GM18858 (cell line): ENCODE data around the gene AFF3.
"Not testable (repeated sequence)": the region's sequence is repeated elsewhere in the genome, so short reads cannot be mapped to it uniquely, and the experiment has no call there.

Experiments
- ATAC-seq: cut with Tn5 transposase; IDR thresholded peaks from one replicate; pipeline ENCODE4 v1.9.1; 2021; ENCODE audit not compliant: unreplicated experiment

Gene AFF3

DNA sequence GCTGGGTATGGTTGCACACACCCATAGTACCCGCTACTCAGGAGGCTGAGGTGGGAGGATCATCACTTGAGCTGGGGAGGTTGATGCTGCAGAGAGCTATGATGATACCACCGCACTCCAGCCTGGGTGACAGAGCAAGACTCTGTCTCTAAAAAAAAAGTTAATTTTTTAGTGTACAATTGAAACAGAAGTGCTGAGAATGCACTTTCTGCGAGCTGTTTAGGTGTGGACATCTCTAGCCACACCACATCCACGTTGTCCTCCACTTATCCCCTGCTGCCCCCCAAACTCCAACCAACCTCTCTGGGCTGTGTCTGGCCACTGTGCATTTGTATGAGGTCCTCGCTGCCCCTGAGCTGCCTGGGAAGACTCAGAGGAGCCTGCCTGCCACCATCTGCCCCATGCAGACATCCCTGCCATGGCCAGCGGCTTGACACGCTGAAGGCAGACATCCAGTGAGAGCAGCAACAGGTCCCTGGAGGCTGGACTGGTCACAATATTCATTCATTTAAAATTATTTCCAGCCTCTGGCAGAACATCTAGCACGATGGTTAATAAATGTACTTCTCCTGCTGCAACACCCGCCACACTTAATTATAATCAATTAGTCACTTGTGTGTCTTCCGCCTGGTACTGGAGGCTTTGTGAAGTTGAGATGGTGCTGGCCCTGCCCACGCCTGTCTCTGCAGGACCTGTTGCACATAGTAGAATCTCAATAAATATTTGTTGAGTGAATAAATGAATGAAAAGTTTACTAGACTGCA is 3.7 kb upstream of the AFF3 start:
- ATAC-seq, result no peak

DNA sequence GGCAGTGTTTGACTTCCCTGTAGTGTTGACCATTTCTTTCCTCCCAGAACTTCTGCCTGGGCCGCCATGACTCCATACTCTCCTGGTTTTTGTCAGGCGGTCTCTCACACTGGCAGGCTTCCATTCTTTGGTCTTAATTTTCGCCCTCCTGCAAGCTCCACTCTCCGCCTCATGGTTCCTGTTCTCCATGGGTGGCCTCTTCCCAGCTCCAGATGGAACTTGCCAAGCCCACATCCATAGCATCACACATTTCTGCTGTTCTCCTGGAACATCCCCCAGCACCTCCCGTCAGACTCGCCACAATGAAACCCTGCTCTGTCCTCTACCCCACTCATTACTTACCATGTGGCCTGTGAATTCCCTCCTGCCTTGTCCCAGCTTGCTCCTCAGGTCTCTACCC is 896 bp upstream of the AFF3 start:
- no peak for ATAC-seq

DNA sequence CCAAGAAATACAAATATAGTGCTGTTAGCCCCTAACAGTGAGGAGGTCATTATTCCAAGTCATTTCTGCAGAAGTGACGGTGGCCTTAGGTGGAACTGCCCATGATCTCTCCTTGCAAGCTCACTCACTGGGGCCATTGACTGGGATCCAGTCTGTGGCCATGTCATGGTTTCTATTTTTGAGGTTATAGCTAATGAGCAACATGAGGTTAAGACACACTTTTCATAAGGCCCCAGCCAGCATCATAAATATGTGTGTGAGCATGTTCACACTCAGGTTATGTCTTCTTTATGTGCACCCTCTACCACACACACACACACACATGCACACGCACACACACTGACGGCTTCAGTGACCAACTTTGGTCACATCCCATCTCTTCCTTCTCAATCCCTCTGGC is 484 bp downstream of the AFF3 start:
- no peak for ATAC-seq

DNA sequence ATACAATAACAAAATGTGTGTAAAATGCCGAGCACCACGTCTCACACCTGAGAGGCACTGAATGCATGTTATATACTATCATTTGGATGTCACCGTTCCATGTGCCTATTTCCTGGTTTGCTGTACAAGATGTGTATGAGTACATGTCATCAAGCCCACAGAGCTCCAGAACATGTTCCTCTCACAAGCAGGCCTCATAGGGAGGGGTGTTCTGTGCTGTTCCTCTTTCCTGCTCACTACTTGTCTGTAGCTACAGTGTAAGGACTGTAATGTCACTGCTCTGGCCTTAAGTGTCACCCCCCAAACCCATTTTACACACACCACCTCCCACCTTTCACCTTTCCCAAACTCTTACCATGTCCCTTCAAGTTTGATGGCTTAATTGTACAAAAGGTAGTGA is 1.8 kb downstream of the AFF3 start:
- ATAC-seq, result no peak

DNA sequence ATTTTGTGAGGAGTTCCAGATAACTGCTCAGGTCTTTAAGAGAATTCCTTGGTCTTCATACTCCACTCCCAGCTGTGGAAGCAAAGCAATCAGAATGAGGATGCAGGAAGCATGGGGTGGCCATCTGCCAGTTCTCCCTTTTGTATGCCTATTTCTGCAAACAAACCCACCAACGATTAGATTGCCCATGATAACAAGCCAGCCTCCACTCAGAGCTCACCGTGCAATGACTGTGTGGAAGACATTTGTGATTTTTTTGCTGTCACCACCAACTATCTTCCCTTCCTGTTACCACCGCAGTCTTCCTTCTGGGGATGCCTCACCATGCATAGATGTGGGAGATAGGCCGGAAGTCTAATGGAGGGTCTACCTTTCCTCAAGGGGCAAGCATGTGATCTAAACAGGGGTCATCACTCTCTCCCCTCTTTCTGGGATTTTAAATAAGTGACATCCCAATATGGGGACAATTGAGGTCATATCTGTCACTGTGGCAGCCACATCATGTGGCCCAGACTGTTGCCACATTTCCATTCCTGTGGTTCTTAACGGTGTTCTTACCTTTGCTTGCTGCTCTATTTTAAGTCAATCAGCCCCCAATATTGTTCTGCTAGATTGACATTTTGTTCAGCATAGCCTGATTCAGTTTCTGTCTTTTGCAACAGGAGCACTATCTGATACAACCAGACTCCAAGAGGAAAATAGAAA is 4.4 kb downstream of the AFF3 start:
- no peak for ATAC-seq

DNA sequence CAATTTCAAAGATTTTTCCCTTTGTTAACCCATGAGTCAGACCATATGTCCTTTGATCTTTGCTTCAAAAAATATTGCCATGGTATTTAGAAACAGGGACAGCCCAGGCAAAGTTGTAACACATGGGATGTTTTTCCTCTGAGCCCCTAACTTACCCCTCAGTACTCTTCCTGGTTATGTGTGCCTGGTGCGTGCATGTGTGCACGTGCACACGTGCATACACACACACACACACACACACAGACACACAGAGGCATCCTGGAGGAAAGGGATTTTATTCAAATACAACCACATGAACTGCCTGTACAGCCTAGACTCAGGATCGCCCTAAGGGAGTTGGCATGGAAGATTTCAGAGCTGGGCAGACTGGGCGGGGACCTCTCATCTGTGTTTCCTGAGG is 5.1 kb downstream of the AFF3 start:
- no peak for ATAC-seq

DNA sequence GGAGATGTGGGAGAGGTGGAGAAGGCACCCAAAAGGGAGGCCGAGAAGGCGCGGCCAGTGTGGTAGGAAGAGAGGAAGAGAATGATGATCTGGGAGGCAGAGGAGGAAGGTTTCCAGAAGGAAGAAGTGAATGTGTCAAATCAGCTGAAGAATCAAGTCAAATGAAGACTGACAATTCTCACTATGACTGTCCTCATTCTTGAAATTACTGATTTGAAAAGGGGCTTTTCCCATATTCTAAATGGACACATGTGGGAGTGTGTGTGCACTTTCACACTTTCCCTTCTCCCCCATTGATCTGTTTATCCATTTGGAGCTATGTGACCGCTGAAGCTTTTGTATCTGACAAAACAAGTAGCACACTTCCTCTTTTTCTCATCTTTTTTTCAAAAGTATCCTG is 6.1 kb downstream of the AFF3 start:
- no peak for ATAC-seq

DNA sequence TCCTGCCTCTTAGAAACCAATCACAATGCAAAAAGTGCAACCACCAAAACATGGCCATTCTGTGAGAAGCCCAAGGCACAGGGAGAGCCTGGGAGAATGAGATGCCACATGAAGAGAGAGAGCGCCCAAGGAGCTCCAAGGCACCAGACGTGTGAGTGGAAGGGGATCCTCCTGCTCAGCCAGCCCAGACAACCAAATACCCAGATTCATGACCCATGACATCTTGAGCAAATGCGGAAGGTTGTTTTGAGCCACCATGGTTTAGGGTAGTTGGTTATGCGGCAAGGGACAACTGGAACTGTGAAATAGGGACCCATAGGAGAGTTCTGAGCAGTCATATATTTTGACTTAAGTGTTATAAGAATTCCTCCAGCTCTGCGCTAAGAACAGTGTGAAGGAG is 7.0 kb downstream of the AFF3 start:
- no peak for ATAC-seq

DNA sequence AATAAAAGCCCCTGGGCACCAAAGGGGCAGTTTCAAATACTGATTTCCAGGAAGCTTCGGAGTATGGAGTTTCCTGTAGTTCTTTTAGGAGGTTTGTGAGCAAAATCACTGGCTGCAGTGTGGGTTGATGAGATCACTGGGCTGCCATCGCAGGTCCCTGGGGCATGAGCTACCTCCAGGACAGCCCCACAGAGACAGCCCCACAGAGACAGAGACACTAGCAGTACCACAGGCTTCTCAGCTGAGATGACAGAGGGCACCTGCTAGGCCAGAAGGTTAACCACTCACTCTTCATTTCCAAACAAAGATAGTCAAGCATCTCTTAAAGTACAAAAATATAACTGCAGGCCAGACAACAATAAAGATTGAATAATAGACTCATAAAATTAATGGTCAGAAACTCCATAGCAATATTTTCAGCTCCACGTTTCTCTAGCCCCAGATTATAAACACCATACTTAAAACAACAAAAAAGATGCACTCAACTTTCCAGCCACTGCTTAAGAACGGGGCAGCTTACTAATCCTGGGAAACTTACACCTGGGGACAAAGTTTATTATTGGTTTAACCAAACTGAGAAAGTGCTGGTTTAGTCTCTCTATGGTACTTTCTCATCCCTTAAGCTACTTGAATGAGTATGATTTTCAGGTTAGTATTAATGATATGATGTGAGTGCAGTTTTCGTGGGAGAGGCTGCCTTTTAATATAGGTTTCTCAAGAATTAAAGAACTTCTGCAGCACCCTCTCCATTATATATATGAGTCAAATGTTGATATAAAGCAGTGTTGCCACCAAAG is 11.6 kb downstream of the AFF3 start:
- ATAC-seq, result no peak

DNA sequence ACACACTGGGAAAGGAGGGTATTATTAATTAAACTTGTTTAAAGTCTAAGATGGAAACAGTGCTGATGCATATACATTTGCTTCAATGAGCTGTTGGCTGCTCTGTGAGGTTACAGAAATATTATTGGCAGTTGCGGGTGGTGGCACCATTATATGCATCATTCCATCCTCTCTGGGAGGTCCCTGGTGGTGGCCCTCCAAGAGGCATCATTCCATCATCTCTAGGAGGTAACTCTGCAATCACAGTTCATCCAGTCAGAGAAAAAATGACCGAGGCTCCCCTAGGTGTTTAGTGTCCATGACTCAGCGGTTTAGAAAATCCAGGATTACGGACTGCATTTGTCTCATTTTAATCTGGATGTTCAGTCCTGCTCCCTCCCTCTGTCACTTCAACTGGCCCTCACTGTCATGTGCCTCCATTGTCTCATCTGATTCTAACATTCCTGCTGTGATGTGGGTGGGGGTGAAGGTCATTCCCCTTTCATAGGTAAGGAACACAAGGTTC is 15.4 kb downstream of the AFF3 start:
- ATAC-seq, result no peak

DNA sequence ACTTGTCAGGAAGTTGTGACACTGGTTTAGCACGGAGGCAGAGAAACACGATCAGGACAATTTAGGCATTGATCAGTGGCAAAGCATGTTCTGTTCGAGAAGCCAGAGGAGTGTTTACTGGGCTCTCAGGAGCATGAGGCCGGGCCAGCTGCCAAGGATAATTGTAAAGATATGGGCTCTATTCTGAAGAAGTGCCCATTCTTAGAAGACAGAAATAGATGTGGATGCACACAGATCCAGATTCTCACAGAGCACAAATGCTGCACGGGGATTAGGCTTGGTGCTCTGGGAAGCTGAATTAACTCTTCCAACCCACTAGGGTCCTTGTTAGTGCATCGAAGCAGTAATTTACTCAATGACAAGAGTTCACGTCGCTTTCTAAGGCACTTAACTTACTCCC is 16.2 kb downstream of the AFF3 start:
- no peak for ATAC-seq

DNA sequence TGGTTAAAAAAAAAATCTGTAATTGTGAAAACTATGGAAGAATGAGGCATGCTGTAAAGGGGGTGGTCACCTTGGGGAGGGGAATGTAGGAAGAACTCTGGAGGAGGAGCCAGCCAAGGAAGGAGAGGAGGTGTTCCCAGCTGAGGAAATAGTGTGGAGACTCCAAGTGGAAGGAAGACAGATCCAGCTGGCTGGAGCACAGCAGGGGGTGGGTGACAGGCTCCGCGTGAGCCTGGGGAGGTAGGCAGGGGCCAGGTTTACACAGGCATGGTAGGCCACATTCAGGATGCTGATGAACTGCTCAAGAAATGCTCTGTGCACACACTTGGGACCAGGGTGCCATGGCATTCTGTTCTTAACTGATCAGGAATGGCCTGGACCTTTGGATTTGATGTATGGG is 16.8 kb downstream of the AFF3 start:
- ATAC-seq, result no peak

DNA sequence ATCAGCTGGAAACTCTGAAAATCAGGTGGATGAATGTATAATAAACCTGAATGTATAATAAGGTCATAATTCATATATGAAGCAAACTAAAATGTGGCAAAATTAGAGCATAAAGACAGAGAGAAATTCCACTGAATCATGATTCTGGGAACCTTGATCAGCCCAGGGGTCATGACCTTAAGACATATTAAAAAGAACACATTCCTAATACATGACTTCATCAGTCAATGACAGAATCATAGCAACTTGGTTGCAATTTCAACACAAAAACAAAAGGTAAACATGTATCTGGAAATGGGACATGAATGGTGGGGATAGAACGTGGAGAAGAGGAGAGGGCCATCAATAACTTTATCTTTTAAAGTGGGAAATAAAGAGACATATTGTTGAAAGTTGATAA is 17.6 kb downstream of the AFF3 start:
- no peak for ATAC-seq

DNA sequence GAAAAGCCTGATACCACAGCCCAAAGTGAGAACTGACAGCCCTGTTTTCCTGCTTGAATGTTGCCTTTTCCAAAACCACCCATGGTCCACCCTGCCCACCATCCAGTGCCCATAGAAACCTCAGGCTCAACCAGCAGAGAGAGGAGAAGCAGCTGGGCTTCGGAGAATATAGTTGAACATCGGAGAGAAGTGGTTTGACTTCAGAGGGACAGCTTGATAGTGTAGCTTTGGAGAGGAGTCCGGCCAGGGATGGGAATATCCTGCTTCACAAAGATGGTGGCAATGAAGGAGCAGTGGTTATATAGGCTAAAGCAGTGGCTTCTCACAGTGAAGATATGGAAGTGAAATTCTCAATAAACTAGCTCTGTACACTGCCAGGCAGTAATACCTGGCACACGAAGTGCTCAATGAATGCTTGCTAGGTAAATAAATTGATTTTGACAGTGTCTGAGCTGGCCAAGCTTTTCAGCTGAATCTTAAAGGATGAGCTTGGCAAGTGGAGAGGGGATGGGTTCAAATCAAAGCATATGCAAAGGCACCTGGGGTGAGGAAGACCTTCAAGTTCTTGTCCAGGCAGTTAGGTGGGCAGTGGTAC is 21.2 kb downstream of the AFF3 start:
- ATAC-seq, result no peak

DNA sequence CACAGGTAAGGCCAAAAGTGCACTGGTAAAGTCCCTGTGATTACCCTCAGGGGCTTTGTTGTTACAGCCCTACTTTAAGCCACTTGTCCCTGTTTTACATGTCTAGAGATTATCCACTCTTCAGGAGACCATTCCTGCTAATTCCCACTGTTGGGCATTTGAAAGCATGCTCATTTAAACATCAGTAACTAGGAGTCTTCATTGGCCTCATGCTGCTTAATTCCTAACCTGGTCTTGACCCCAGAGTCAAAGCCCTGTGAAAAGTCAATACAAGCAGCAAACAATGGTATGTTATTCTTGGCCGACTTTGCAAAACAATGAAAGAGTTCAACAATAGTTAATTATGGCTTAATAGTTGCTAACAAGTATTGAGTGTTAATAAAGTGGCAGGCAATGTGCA is 23.2 kb downstream of the AFF3 start:
- ATAC-seq, result no peak

DNA sequence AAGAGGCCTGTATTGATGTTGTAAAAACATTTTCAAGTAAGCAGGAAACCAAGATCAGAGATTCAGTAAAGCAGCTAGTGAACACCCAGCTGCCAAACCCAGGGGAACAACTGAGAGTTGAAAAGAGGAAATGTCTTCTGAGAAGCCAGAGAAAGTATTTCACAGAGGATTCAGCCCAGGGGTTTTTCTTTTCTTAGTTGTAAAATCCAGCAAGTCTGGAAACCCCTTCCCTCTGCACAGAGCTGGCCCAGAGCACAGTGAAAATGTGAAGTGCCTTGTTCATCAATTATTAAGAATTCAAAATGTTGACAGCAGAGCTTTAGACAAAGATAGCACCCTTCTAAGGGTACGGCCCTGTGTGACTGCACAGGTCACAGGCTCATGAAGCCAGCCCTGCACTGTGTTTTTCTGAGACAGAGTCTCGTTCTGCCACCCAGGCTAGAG is 28.4 kb downstream of the AFF3 start:
- peak; percentile 65 for ATAC-seq

DNA sequence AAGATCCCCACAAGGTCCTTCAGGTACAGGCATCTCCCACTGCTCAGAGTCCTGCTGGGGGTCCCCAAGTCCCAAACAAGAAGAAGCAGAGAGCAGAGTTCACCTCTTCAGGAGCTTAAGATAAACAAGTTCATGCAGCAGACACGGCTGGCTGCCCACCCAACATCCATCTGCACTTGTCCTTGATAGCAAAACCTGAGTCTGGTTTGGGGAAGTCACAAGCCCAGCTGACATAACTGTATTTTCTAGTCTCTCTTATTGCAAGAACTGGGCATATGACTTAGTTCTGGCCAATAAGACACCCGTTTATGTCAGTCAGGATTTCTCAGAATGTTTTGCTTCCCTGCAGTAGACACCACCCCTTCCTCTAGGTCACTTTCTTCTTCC is 31.8 kb downstream of the AFF3 start:
- no peak for ATAC-seq

DNA sequence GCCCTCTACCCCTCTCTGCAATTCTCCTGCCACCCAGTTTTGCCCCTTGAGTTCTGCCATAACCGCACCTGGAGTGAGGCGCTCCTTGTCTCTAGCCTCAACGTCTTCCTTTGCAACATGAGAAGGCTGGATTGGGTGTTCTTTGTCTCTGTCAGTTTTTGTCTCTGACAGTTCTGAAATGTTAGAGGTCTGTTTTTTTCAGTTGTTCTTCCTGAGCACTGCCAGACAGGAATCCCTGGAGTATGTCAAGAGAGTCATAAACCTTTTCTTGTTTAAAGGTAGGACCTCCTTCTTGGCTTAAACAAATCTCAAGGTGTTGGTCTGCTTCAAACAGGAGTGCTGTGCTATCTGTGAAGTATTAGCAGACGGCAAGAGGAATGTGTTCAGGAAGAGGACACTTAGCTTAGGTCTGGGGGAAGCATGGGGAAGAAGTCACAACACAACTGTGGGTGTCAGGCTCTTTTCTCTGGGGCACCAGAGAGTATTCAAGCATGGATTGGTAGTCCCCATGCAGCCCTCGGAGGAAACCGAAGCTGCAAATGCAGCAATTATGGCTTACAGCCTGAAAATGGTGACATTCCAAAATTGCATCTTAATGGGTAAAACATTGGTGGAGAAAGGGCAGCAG is 32.3 kb downstream of the AFF3 start:
- ATAC-seq, result no peak

DNA sequence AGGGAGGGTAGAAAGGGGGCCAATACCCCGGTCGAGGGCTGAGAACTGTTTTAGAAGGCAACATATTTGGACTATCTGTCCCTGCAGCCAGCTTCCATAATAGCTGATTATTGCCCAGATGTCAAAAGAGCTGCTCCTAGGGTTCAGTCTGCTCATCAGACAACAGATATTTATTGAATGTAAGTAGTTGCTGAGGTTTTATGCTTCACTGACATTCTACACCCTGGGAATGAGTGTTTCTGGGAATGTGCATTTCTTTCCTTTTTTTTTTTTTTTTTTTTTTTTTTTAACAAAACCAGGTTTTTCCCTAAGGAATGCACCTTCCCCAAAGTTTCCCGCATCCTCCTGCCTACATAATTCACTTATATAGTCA is 33.8 kb downstream of the AFF3 start:
- ATAC-seq, result not testable (repeated sequence)

DNA sequence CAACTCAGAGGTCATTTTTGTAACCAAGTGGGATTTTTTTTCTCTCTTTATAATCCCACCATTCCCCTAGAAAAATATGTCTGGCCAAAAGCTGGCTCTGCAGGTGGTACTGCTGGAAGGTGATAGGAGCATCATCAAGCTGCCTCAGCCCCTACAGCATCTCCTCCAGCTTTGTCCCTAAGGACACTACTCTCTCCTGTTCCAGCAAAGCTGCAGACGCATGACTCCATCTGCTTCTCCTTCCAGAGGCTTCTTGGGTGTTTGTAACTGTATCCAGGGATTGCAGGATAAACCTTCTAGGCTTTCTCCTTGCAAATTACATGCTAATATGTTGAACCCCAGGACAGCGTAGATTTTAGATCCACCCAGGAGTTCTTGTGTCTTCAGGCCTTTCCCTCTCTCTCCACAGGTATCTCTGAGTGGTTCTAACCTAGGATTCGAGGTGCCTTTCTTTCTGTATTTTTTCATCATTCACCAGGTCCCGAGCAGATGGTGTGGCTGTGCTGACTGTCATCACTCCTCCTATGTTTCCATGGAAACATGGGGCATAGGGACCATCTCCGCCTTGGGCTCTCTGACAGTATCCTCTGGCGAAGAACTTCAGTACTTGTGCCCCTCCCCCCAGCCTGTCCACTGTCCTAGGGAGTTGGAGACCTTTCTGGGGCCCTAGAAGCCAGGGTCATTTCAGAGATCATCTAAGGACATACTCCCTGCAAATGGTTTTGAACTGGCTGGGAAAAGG is 34.3 kb downstream of the AFF3 start:
- ATAC-seq, result no peak
